GM12878 (cell line): ENCODE measurements around the gene KLF14. TPM values are rescaled to one million over a fixed set of nuclear protein-coding genes. Genes with fewer than 3 reads are reported as not detected.
A peak's percentile ranks its signal among the peaks of the same experiment; 100 is the strongest.

Experiments
- ATAC-seq: fragments of 200-7000 bp; cut with Tn5 transposase; 3 replicates; pipeline ENCODE4 v1.9.1; 2020; ENCODE audit warnings: mild to moderate bottlenecking, moderate library complexity
- BruUV-seq: library from RNA; stranded (reverse); fragments of 400-500 nt; replicated peaks from 2 replicates; lab custom pipeline; 2021; lab: Mats Ljungman, UMichigan
- CTCF ChIA-PET: fragments of 300-600 bp; sonication (Branson Sonifier 250); formaldehyde crosslinking; extraction: SDS; loops from one replicate; lab custom pipeline; 2021; ENCODE audit warnings: inconsistent platforms; lab: Yijun Ruan, JAX
- POLR2A ChIA-PET: fragments of 350-600 bp; formaldehyde crosslinking; extraction: SDS; loops from one replicate; lab custom pipeline; 2021; ENCODE audit warnings: inconsistent platforms; lab: Charles Lee
- RAD21 ChIA-PET: fragments of 300-600 bp; sonication (Branson Sonifier 250); formaldehyde crosslinking; loops from one replicate; lab custom pipeline; 2023; ENCODE audit warnings: antibody characterized with exemption; ENCODE audit not compliant: unreplicated experiment; lab: Charles Lee
- SMC1A ChIA-PET: fragments of 300-600 bp; sonication (Branson Sonifier 250); formaldehyde crosslinking; loops from one replicate; lab custom pipeline; 2023; ENCODE audit not compliant: unreplicated experiment, uncharacterized antibody; lab: Charles Lee
- DNase-seq: peaks from one replicate; pipeline ENCODE4 v3.0.0-alpha.2; 2011; ENCODE audit warnings: low read depth, low spot score
- FAIRE-seq: peaks from 3 replicates; lab custom pipeline; 2011; peaks lifted over from hg19 to GRCh38; lab: Jason Lieb, UNC
- H2AFZ ChIP-seq: 2 replicates; pipeline ENCODE4 v1.6.0; 2011; ENCODE audit warnings: low read depth, low read length, control low read depth; ENCODE audit not compliant: control insufficient read depth
- H3K27ac ChIP-seq: 2 replicates; pipeline ENCODE4 v1.5.1; 2011; ENCODE audit warnings: control low read depth; ENCODE audit not compliant: control insufficient read depth, insufficient read depth
- H3K27me3 ChIP-seq, 2 experiments: replicated peaks in 1 of 2; 2 replicates each; pipeline versions ENCODE4 v1.6.0 to v1.6.1; 2011; ENCODE audit warnings: low read length in 1 of 2; ENCODE audit not compliant: control insufficient read depth in 2 of 2, insufficient read depth in 2 of 2
- H3K36me3 ChIP-seq, 2 experiments: 2 replicates each; pipeline ENCODE4 v1.5.1; 2011; ENCODE audit warnings: low read length in 1 of 2; ENCODE audit not compliant: control insufficient read depth in 2 of 2, insufficient read depth in 2 of 2
- H3K4me1 ChIP-seq: 2 replicates; pipeline ENCODE4 v1.6.1; 2011; ENCODE audit warnings: mild to moderate bottlenecking, low read length, moderate library complexity, mixed read lengths; ENCODE audit not compliant: control insufficient read depth, insufficient read depth
- H3K4me2 ChIP-seq: 2 replicates; pipeline ENCODE4 v1.6.0; 2011; ENCODE audit warnings: control low read depth; ENCODE audit not compliant: control insufficient read depth, insufficient read depth
- H3K4me3 ChIP-seq: fragments of 200-600 bp; sonication (generic); 2 replicates; pipeline ENCODE4 v1.5.1; 2016
- H3K79me2 ChIP-seq: 2 replicates; pipeline ENCODE4 v1.6.0; 2011; ENCODE audit warnings: low read length; ENCODE audit not compliant: control insufficient read depth, insufficient read depth
- H3K9ac ChIP-seq: 2 replicates; pipeline ENCODE4 v1.8.0; 2011; ENCODE audit warnings: low read length, control low read depth, mixed read lengths; ENCODE audit not compliant: control insufficient read depth, insufficient read depth
- H3K9me3 ChIP-seq: replicated peaks from 3 replicates; pipeline ENCODE4 v1.5.1; 2011; ENCODE audit warnings: mild to moderate bottlenecking, low read length; ENCODE audit not compliant: control insufficient read depth, insufficient read depth
- H4K20me1 ChIP-seq: 2 replicates; pipeline ENCODE4 v1.6.0; 2011; ENCODE audit not compliant: control insufficient read depth, insufficient read depth
- BACH1 ChIP-seq: fragments of 450-650 bp; IDR thresholded peaks from 2 replicates; pipeline ENCODE4 v1.6.1; 2017; ENCODE audit warnings: mild to moderate bottlenecking, borderline replicate concordance
- BCL11A ChIP-seq: IDR thresholded peaks from 2 replicates; pipeline ENCODE4 v1.6.1; 2011; ENCODE audit warnings: low read depth, low read length
- NFXL1 ChIP-seq: fragments of 450-650 bp; IDR thresholded peaks from 2 replicates; pipeline ENCODE4 v1.6.1; 2017; ENCODE audit warnings: antibody characterized with exemption, mild to moderate bottlenecking, borderline replicate concordance
- POLR2AphosphoS2 ChIP-seq: IDR thresholded peaks from 2 replicates; pipeline ENCODE4 v1.6.1; 2011; ENCODE audit warnings: low read depth, mild to moderate bottlenecking, low read length, improper control_type of control experiment, moderate library complexity
- RBBP5 ChIP-seq: fragments of 200-600 bp; sonication (generic); conservative IDR thresholded peaks from 2 replicates; pipeline ENCODE4 v1.6.1; 2016
- SMAD5 ChIP-seq: IDR thresholded peaks from 2 replicates; pipeline ENCODE4 v1.6.1; 2016; ENCODE audit warnings: antibody characterized with exemption, low read depth
- WGBS: methylation state at CpG from one replicate; pipeline ENCODE4 v1.1.6; 2016; ENCODE audit warnings: low lambda C conversion rate; ENCODE audit not compliant: insufficient replicate concordance, insufficient coverage; ENCODE audit errors: missing lambda C conversion rate; 5-methylcytosine and 5-hydroxymethylcytosine counted together
- in situ Hi-C: fragments of 300-500 bp; cut with MboI; formaldehyde crosslinking; loops from 9 replicates; pipeline ENCODE4 v1.14.3; 2018; ENCODE audit warnings: mixed read lengths
- intact Hi-C: fragments of 100-400 bp; cut with micrococcal nuclease; formaldehyde crosslinking; loops from one replicate; pipeline ENCODE4 v1.14.2; 2022; ENCODE audit not compliant: unreplicated experiment
- polyA plus RNA-seq, 11 experiments: library from polyadenylated mRNA; depleted of rRNA in 4 of 11; unstranded in 6 of 11; stranded (reverse) in 5 of 11; fragments of >200 nt; fragmentation: Nextera tagmentation in 4 of 11; fragmentation: Illumina TruSeq in 1 of 11; extraction: Ambion mirVana in 4 of 11; extraction: Trizol in 1 of 11; gene quantifications; 1 replicate in 1 of 11; 2 replicates in 10 of 11; pipeline versions ENCODE4 v1.2.1 to v1.2.3, GENCODE V29; 2011 to 2016; ENCODE audit warnings: inconsistent platforms in 2 of 11, missing spikeins in 2 of 11, low read depth in 1 of 11
- total RNA-seq, 4 experiments: library from RNA; depleted of rRNA in 3 of 4; stranded (reverse); fragments of >200 nt in 3 of 4; fragmentation: Illumina TruSeq in 1 of 4; extraction: Trizol in 1 of 4; gene quantifications; 2 replicates each; pipeline versions ENCODE4 v1.2.1 to v1.2.3, GENCODE V29; 2013 to 2021
- TF ChIP-seq, protein P1 (sequence below), 3 experiments: IDR thresholded peaks in 2 of 3; conservative IDR thresholded peaks in 1 of 3; 2 replicates each; pipeline ENCODE4 v1.5.1; 2011; ENCODE audit warnings: low read depth in 3 of 3, low read length in 3 of 3, mild to moderate bottlenecking in 3 of 3, control low read depth in 2 of 3, moderate library complexity in 2 of 3, inconsistent platforms in 1 of 3, mixed read lengths in 1 of 3; ENCODE audit not compliant: control insufficient read depth in 2 of 3, insufficient read depth in 1 of 3; ENCODE audit errors: extremely low read depth in 1 of 3

The KLF14 gene
- total and polyA plus RNA-seq, 10 of the 15 experiments (the other 5 are each of a cell fraction or from before 2014, with no cell fraction given) = 0.06 TPM; not detected in 9

DNA sequence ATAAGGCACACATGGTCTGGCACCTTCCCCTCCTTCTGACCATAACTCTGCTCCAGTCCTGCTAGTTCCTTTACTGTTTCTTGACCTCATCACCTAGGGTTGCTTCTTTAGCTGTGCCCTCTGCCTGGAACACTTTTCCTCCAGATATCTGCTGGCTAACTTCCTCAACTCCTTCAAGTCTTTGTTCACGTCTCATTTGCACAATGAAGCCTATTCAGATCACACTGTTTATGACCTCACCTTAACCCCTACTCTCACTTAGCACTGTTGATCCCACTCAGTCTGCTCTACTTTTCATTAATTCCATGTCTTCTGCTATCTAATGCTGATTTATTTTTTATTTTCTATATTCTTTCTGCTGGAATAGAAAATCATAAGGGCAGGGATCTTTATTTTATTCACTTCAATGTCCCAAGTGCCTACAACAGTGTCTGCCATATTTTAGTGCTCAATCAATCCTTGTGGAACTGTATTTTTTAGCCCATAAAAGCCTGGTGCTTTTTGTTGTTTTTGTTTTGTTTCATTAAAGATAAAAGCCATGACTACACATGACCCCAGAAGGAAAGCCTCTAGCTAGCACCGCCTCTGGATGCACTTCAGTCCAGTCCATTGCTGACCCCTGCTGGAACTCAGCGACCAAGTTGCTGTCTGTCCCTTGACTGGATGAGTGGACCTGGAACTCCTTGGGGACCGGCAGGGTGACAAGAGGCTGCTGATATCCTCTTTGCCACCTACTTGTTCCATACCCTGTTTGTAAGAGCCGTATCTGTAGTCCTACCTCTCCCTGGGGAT lies 12.3 kb downstream of the KLF14 start (continued):
- TF ChIP-seq, protein P1, sequence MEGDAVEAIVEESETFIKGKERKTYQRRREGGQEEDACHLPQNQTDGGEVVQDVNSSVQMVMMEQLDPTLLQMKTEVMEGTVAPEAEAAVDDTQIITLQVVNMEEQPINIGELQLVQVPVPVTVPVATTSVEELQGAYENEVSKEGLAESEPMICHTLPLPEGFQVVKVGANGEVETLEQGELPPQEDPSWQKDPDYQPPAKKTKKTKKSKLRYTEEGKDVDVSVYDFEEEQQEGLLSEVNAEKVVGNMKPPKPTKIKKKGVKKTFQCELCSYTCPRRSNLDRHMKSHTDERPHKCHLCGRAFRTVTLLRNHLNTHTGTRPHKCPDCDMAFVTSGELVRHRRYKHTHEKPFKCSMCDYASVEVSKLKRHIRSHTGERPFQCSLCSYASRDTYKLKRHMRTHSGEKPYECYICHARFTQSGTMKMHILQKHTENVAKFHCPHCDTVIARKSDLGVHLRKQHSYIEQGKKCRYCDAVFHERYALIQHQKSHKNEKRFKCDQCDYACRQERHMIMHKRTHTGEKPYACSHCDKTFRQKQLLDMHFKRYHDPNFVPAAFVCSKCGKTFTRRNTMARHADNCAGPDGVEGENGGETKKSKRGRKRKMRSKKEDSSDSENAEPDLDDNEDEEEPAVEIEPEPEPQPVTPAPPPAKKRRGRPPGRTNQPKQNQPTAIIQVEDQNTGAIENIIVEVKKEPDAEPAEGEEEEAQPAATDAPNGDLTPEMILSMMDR (IDR thresholded peaks at IDR 0.05 in 2 of 3, conservative IDR thresholded peaks at IDR 0.05 in 1 of 3; ENCODE audit: control insufficient read depth in 2 of 3, extremely low read depth in 1 of 3, insufficient read depth in 1 of 3, low read depth in 3 of 3, low read length in 3 of 3) = peak in 2 of 3 experiments; percentile 14 to 40; a peak in 2 of 6 replicates

DNA sequence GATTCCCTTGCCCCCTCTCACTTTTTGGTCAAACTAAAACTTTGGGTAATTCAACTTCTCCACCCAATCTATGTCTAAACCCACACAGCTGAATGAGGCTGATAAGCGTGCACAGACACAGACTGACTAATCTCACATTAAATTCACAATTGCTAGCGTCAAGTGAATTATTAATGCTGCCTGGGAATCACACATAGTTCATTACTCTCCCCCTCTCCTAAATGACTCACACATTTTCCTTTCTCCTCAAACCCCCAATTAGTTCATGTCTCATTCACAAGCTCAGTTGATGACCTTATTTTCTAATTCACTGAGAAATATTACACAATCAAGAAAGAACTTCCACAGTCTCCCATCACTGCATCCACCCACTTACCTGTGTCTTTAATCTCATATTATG lies 14.5 kb downstream of the KLF14 start:
- in situ Hi-C loops = no loop called here
- POLR2A ChIA-PET = interaction anchor here (0.5 kb wide), 1 partner anchor 642 kb away, joined by 5 read pairs; no protein-coding TSS in a partner anchor
- no peak overlapping the region for H3K4me3 ChIP-seq
- no peak for TF ChIP-seq BACH1
- no peak for TF ChIP-seq NFXL1
- no peak for TF ChIP-seq POLR2AphosphoS2
- TF ChIP-seq BCL11A = no peak
- no peak for TF ChIP-seq RBBP5
- TF ChIP-seq SMAD5 = no peak
- no peak for FAIRE-seq
- SMC1A ChIA-PET = no interaction called here
- no peak for ATAC-seq
- peaks cover 0 to 4% of the 10 kb centered on the region in 2 experiments; a peak in 3 of 4 replicates for H3K27me3 ChIP-seq
- H3K9me3 ChIP-seq = no peaks in the 10 kb centered on the region
- no peak for DNase-seq
- no TSS peak for BruUV-seq
- H3K4me2 ChIP-seq = no peak overlapping the region
- 34% methylated on average over 2 of the region's 2 CpGs for WGBS
- H3K79me2 ChIP-seq = no peaks in the 10 kb centered on the region
- H3K4me1 ChIP-seq = no peaks in the 10 kb centered on the region
- CTCF ChIA-PET = no interaction called here
- intact Hi-C loops = no loop called here
- no peak overlapping the region for H3K9ac ChIP-seq
- H3K36me3 ChIP-seq = no peaks in the 10 kb centered on the region
- H4K20me1 ChIP-seq = no peaks in the 10 kb centered on the region
- H2AFZ ChIP-seq = no peak overlapping the region
- RAD21 ChIA-PET = interaction anchor here (1.2 kb wide), 1 partner anchor 657 kb away, joined by 3 read pairs; no protein-coding TSS in a partner anchor
- no peak overlapping the region for H3K27ac ChIP-seq
